ENCODE results near the gene IMPA2.

DNA sequence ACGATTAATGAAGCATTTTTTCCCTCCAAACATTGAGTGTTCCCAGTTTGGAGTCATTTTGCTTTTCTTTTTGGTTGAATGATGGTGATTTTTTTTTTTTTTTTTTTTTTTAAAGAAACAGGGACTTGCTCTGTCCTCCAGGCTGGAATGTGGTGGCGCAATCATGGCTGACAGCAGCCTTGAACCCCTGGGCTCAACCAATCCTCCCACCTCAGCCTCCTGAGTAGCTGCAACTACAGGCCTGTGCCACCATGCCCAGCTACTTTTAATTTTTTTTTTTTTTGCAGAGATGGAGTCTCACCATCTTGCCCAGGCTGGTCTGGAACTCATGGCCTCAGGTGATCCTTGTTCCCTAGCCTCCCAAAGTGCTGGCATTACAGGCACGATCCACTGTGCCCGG is 46.2 kb downstream of the IMPA2 start:
- TF ChIP-seq GATA2 (IDR thresholded peaks at IDR 0.05; ENCODE audit: low read depth, low read length) (no peak), GATA3 (IDR thresholded peaks at IDR 0.05; ENCODE audit: low read depth, low read length) (no peak)

All from SH-SY5Y (cell line).